HL-60 (cell line): ENCODE data around the gene DUSP12.

ENCODE experiments used
- DNase-seq, 2 experiments: peaks; one replicate each; pipeline ENCODE4 v3.0.0-alpha.2; 2010 to 2020; ENCODE audit warnings: low read depth in 1 of 2, low spot score in 1 of 2
- H3K27ac ChIP-seq: fragments of 250-450 bp; sonication (Bioruptor Pico); replicated peaks from 2 replicates; pipeline ENCODE4 v1.5.1; 2020; ENCODE audit warnings: mild to moderate bottlenecking, moderate library complexity
- H3K27me3 ChIP-seq: fragments of 250-450 bp; sonication (Bioruptor Pico); 2 replicates; pipeline ENCODE4 v1.5.1; 2021; ENCODE audit warnings: mild to moderate bottlenecking, moderate library complexity; ENCODE audit not compliant: insufficient read depth, poor library complexity, severe bottlenecking
- H3K4me3 ChIP-seq: replicated peaks from 2 replicates; pipeline ENCODE4 v1.5.1; 2011; ENCODE audit warnings: mild to moderate bottlenecking, control low read depth, low read length; ENCODE audit not compliant: insufficient read depth
- GABPA ChIP-seq: IDR thresholded peaks from 2 replicates; pipeline ENCODE4 v1.6.1; 2012; ENCODE audit warnings: low read depth
- POLR2AphosphoS5 ChIP-seq: IDR thresholded peaks from 2 replicates; pipeline ENCODE4 v1.6.1; 2012; ENCODE audit warnings: low read depth
- SPI1 ChIP-seq: IDR thresholded peaks from 2 replicates; pipeline ENCODE4 v1.6.1; 2012; ENCODE audit warnings: low read depth, mild to moderate bottlenecking, borderline replicate concordance
- TF ChIP-seq, protein P1 (sequence below): IDR thresholded peaks from 2 replicates; pipeline ENCODE4 v1.6.1; 2012; ENCODE audit warnings: low read depth; ENCODE audit not compliant: insufficient replicate concordance
- TF ChIP-seq, protein P2 (sequence below): IDR thresholded peaks from one replicate; pipeline ENCODE4 v1.5.1; 2011; ENCODE audit warnings: low read length, control low read depth, inconsistent platforms; ENCODE audit not compliant: insufficient read depth

The DUSP12 gene

DNA sequence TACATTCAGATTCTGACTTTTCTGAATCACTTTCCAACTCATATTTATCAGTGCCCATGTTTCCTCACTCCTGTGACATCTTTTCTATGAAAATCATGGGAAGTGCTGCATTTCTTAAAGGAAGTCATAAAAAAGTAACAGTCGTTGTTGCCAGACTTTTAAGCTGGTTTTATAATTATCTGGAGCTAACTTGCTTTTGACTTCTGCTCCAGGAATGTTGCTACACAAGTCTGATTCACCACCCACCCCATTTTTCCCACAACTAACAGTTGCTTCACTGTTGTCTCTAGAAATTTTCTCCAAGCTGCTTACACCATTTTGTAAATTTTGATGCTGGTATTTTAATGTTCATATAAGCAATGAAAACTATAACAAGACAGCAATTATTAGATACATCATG, 16.1 kb upstream of the DUSP12 start:
- DNase-seq: peak; percentile 44 to 73
- no peak overlapping the region for H3K4me3 ChIP-seq
- TF ChIP-seq, protein P1, sequence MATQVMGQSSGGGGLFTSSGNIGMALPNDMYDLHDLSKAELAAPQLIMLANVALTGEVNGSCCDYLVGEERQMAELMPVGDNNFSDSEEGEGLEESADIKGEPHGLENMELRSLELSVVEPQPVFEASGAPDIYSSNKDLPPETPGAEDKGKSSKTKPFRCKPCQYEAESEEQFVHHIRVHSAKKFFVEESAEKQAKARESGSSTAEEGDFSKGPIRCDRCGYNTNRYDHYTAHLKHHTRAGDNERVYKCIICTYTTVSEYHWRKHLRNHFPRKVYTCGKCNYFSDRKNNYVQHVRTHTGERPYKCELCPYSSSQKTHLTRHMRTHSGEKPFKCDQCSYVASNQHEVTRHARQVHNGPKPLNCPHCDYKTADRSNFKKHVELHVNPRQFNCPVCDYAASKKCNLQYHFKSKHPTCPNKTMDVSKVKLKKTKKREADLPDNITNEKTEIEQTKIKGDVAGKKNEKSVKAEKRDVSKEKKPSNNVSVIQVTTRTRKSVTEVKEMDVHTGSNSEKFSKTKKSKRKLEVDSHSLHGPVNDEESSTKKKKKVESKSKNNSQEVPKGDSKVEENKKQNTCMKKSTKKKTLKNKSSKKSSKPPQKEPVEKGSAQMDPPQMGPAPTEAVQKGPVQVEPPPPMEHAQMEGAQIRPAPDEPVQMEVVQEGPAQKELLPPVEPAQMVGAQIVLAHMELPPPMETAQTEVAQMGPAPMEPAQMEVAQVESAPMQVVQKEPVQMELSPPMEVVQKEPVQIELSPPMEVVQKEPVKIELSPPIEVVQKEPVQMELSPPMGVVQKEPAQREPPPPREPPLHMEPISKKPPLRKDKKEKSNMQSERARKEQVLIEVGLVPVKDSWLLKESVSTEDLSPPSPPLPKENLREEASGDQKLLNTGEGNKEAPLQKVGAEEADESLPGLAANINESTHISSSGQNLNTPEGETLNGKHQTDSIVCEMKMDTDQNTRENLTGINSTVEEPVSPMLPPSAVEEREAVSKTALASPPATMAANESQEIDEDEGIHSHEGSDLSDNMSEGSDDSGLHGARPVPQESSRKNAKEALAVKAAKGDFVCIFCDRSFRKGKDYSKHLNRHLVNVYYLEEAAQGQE: no peak
- TF ChIP-seq GABPA (no peak), POLR2AphosphoS5 (no peak), SPI1 (no peak)
- TF ChIP-seq, protein P2, sequence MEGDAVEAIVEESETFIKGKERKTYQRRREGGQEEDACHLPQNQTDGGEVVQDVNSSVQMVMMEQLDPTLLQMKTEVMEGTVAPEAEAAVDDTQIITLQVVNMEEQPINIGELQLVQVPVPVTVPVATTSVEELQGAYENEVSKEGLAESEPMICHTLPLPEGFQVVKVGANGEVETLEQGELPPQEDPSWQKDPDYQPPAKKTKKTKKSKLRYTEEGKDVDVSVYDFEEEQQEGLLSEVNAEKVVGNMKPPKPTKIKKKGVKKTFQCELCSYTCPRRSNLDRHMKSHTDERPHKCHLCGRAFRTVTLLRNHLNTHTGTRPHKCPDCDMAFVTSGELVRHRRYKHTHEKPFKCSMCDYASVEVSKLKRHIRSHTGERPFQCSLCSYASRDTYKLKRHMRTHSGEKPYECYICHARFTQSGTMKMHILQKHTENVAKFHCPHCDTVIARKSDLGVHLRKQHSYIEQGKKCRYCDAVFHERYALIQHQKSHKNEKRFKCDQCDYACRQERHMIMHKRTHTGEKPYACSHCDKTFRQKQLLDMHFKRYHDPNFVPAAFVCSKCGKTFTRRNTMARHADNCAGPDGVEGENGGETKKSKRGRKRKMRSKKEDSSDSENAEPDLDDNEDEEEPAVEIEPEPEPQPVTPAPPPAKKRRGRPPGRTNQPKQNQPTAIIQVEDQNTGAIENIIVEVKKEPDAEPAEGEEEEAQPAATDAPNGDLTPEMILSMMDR: no peak

DNA sequence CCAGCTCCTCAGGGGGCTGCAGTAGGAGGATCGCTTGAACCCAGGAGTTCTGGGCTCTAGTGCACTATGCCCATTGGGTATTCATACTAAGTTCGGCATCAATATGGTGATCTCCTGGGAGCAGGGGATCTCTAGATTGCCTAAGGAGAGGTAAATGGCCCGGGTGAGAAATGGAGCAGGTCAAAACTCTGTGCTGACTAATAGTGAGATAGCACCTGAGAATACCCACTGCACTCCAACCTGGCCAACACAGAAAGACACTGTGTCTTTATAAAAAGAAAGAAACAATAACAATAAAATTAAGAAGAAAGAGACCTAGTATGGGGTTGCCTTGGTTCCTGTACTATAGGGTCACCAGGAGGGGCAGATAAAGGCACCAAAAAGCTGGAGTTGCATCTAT, 13.7 kb upstream of the DUSP12 start:
- DNase-seq: no peak
- H3K27me3 ChIP-seq: no peaks in the 10 kb centered on the region
- H3K4me3 ChIP-seq: no peak overlapping the region
- TF ChIP-seq, protein P2: no peak
- TF ChIP-seq POLR2AphosphoS5 (no peak), GABPA (no peak), SPI1 (no peak)
- TF ChIP-seq, protein P1: no peak
- no peak overlapping the region for H3K27ac ChIP-seq

More for the DNA sequence above, 16.1 kb upstream of the DUSP12 start:
- H3K27ac ChIP-seq: no peak overlapping the region
- H3K27me3 ChIP-seq: no peaks in the 10 kb centered on the region

DNA sequence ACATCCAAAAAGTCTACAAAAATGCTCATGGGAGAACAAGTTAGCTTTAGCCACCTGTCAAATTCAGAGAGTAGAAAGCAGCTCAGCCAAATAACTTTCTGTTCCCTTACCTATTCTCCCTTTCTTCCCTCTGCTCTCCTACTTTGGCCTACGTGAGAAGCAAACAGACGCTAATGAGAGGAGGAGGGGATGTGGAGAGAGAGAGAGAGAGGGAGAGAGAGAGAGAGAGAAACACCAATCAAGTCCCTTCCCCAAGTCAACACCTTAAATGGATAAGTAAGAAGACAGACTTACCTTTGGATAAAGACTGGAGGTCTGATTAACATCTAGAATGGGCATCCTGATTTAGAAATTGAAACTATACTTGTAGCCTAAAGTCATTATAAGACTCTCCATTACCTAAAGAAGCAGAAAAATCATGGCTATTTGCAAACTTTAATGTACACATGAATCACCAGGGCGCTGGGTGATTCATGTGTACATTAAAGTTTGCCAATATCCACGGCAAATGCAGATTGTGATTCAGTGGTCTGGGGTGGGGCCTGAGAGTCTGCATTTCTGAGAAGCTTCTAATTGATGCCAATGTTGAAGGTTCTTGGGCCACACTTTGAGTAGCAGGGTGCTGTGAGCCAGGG, 13.1 kb upstream of the DUSP12 start:
- Histone ChIP-seq H3K27ac (no peak overlapping the region), H3K4me3 (no peak overlapping the region), H3K27me3 (no peaks in the 10 kb centered on the region)
- TF ChIP-seq, protein P2: no peak
- TF ChIP-seq SPI1 (no peak), GABPA (no peak), POLR2AphosphoS5 (no peak)
- TF ChIP-seq, protein P1: no peak
- DNase-seq: no peak
